Esophagus muscularis mucosa (tissue), 3 donors: Measurements from ENCODE around the gene SH3RF3.

Source experiments
- CTCF ChIP-seq, 3 experiments: fragments of 200-600 bp in 2 of 3; fragments of 450-650 bp in 1 of 3; sonication (generic) in 2 of 3; IDR thresholded peaks; one replicate each; pipeline ENCODE4 v1.5.1; 2017 to 2019; ENCODE audit warnings: antibody characterized with exemption in 3 of 3, mild to moderate bottlenecking in 2 of 3, moderate library complexity in 1 of 3
- EP300 ChIP-seq: sonication (generic); formaldehyde crosslinking; IDR thresholded peaks from one replicate; pipeline ENCODE4 v1.6.1; 2017; ENCODE audit warnings: antibody characterized with exemption

DNA sequence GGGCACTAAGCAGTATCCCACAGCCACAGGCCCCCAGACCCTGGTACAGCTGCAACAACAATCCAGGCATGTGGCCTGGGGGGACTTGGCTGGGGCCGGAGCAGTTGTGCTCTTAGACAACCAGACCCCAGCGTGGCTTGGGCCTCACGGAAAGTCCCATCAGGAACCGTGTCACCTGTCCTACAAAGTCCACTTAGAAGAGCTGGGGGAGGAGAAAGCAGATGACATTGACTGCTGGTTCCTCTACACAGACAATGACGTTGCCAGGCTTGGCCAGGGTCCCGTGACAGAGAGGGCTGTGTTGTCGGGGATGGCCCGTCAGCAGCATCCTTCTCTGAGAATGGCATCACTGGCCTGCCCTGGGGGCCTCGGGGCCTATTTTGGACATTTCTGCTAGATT lies 360.3 kb downstream of the SH3RF3 start:
- no peak for TF ChIP-seq CTCF (IDR thresholded peaks at IDR 0.05)
- TF ChIP-seq EP300 = no peak
